Measurements from ENCODE around the gene KRTAP2-3. TPM values are rescaled to one million over a fixed set of nuclear protein-coding genes. Genes with fewer than 3 reads are reported as not detected.
A peak's percentile ranks its signal among the peaks of the same experiment; 100 is the strongest.
"Not testable (repeated sequence)": the region's sequence is repeated elsewhere in the genome, so short reads cannot be mapped to it uniquely, and the experiment has no call there.

Gene KRTAP2-3
- total RNA-seq, 6 donors from 2014 or later: not detected

DNA sequence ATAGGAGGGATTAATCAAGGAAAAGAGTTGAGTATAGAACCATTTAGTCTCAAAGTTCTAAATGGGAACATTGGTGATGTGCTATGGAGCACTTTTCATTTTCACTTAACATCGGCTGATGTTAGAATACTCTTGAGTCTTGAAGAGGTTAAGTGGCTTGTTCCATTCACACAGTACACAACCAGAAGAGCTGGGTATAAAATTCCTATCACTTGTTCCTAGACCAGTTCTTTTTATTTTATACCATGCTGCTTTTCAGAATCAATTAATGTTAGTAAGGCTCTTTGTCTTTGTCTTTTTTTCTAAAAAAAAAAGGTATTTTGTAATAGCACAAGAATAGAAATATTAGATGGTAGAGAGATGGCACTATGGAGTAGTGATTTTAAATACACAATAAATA lies 17.0 kb downstream of the KRTAP2-3 start:
- no peaks in the 10 kb centered on the region for H3K9me3 ChIP-seq
- H3K4me1 ChIP-seq: no peaks in the 10 kb centered on the region
- no peak for TF ChIP-seq CTCF (IDR thresholded peaks at IDR 0.05)
- no peak for TF ChIP-seq EP300 (IDR thresholded peaks at IDR 0.05)
- no peak for TF ChIP-seq POLR2A (IDR thresholded peaks at IDR 0.05)
- TF ChIP-seq POLR2AphosphoS5 (IDR thresholded peaks at IDR 0.05): no peak
- H3K36me3 ChIP-seq: no peaks in the 10 kb centered on the region
- WGBS, 2 donors: 87 to 97% methylated on average over 1 of the region's 1 CpG
- no peaks in the 10 kb centered on the region for H3K27me3 ChIP-seq
- DNase-seq (no peak), ATAC-seq (ENCODE audit: low FRiP score in 2 of 2) (no peak)
- H3K27ac ChIP-seq: no peak overlapping the region
- no peak overlapping the region for H3K4me3 ChIP-seq

DNA sequence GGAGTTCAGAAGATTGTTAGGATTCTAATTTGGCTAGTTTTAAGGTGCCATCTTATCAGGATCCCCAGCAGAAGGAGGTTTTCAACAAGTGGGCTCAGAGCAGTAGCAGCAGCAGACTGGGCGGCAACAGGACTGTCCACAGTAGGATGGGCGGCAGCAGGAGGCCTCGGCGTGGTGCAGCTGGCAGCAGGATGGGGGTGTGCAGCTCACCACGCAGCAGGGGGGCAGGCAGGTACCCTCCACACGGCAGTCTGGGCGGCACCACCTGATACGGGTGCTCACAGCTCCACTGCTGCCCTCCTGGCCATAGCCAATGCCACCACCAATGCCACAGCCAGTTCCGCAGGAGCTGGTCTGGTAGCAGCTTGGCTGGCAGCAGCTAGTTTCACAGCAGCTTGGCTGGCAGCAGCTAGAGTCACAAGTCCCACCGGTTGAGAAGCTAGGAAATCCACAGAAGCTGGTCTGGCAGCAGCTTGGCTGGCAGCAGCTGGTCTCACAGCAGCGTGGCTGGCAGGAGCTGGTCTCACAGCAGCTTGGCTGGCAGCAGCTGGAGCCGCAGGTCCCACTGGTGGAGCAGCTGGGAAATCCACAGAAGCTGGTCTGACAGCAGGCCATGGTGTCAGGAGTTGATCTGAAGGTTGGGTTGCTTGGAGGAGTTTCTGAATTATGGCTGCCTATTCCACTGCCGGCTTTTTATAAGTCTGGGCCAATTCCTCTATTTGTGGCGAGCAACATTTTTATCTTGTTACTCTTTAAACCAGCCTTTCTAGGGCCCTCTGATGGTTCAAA lies 18.9 kb downstream of the KRTAP2-3 start, which contains the start of gene KRTAP1-1:
KRTAP1-1 (minus strand) TSS at position 668 of the 789 bp plus-strand sequence; CDS start at position 615, 53 bp downstream.
- 83 to 93% methylated on average over 7 to 12 of the region's 14 CpGs for WGBS, 2 donors
- H3K27me3 ChIP-seq, H3K4me3 ChIP-seq: not testable (repeated sequence)

GRCh38 chr17:41037853-41038350 lies 22.0 kb downstream of the KRTAP2-3 start:
- DNase-seq (no peak), ATAC-seq (ENCODE audit: low FRiP score in 2 of 2) (no peak)
- 75 to 82% methylated on average over 2 of the region's 2 CpGs for WGBS, 2 donors
- Histone ChIP-seq H3K27ac (no peak overlapping the region), H3K4me3 (no peak overlapping the region), H3K4me1 (no peaks in the 10 kb centered on the region), H3K36me3 (no peaks in the 10 kb centered on the region), H3K27me3 (no peaks in the 10 kb centered on the region), H3K9me3 (no peaks in the 10 kb centered on the region)
- TF ChIP-seq CTCF (IDR thresholded peaks at IDR 0.05) (no peak), EP300 (IDR thresholded peaks at IDR 0.05) (no peak), POLR2A (IDR thresholded peaks at IDR 0.05) (no peak), POLR2AphosphoS5 (IDR thresholded peaks at IDR 0.05) (no peak)

More for the DNA sequence above, 18.9 kb downstream of the KRTAP2-3 start, which contains the start of gene KRTAP1-1:
- not testable (repeated sequence) for H3K9me3 ChIP-seq, H3K36me3 ChIP-seq, H3K27ac ChIP-seq, H3K4me1 ChIP-seq
- DNase-seq: peak in 1 of 2 donors; percentile 66
- ATAC-seq (ENCODE audit: low FRiP score in 2 of 2): peak in 1 of 2 donors; percentile 37

GRCh38 chr17:41034346-41034935 lies 25.5 kb downstream of the KRTAP2-3 start, which contains the start of gene KRTAP1-3:
KRTAP1-3 (minus strand) TSS chr17:41034874; CDS start chr17:41034821, 53 bp downstream.
- WGBS, 2 donors: 88 to 89% methylated on average over 7 to 9 of the region's 10 CpGs
- H3K4me1 ChIP-seq: not testable (repeated sequence)

GRCh38 chr17:41029633-41030245 lies 30.2 kb downstream of the KRTAP2-3 start, which contains the start of gene KRTAP1-4:
KRTAP1-4 (minus strand) TSS chr17:41030195; CDS start chr17:41030078, 117 bp downstream.
- no peaks in the 10 kb centered on the region for H3K27me3 ChIP-seq
- H3K27ac ChIP-seq: no peak within 1 kb of the TSS
- no peaks in the 10 kb centered on the region for H3K4me1 ChIP-seq
- ATAC-seq (ENCODE audit: low FRiP score in 2 of 2): no peak
- H3K36me3 ChIP-seq: no peaks in the 10 kb centered on the region
- DNase-seq: peak in 1 of 2 donors; percentile 59
- no peaks in the 10 kb centered on the region for H3K9me3 ChIP-seq
- no peak within 1 kb of the TSS for H3K4me3 ChIP-seq
- WGBS, 2 donors: 74 to 82% methylated on average over 2 to 12 of the region's 12 CpGs
- TF ChIP-seq POLR2AphosphoS5 (IDR thresholded peaks at IDR 0.05) (no peak), POLR2A (IDR thresholded peaks at IDR 0.05) (no peak), EP300 (IDR thresholded peaks at IDR 0.05) (no peak), CTCF (IDR thresholded peaks at IDR 0.05) (no peak)

More at GRCh38 chr17:41034346-41034935, 25.5 kb downstream of the KRTAP2-3 start, which contains the start of gene KRTAP1-3:
- not testable (repeated sequence) for H3K27ac ChIP-seq; H3K9me3 ChIP-seq; H3K27me3 ChIP-seq; ATAC-seq (ENCODE audit: low FRiP score in 2 of 2); H3K4me3 ChIP-seq; H3K36me3 ChIP-seq
- peak in 1 of 2 donors; percentile 61 for DNase-seq

Data from upper lobe of left lung (tissue), 6 donors.